HG03439 (cell line): ENCODE data around the gene FLNB.
"Not testable (repeated sequence)": the region's sequence is repeated elsewhere in the genome, so short reads cannot be mapped to it uniquely, and the experiment has no call there.

ENCODE experiments used
- ATAC-seq: cut with Tn5 transposase; IDR thresholded peaks from one replicate; pipeline ENCODE4 v1.9.1; 2021; ENCODE audit warnings: mild to moderate bottlenecking, moderate library complexity; ENCODE audit not compliant: unreplicated experiment

Gene FLNB

GRCh38 chr3:57981483-57982087 lies 26.6 kb upstream of the FLNB start:
- no peak for ATAC-seq

GRCh38 chr3:57982561-57983243 lies 25.5 kb upstream of the FLNB start:
- no peak for ATAC-seq

- ATAC-seq: peak; percentile 95
Observed at GRCh38 chr3:57983734-57984518, 24.3 kb upstream of the FLNB start.

DNA sequence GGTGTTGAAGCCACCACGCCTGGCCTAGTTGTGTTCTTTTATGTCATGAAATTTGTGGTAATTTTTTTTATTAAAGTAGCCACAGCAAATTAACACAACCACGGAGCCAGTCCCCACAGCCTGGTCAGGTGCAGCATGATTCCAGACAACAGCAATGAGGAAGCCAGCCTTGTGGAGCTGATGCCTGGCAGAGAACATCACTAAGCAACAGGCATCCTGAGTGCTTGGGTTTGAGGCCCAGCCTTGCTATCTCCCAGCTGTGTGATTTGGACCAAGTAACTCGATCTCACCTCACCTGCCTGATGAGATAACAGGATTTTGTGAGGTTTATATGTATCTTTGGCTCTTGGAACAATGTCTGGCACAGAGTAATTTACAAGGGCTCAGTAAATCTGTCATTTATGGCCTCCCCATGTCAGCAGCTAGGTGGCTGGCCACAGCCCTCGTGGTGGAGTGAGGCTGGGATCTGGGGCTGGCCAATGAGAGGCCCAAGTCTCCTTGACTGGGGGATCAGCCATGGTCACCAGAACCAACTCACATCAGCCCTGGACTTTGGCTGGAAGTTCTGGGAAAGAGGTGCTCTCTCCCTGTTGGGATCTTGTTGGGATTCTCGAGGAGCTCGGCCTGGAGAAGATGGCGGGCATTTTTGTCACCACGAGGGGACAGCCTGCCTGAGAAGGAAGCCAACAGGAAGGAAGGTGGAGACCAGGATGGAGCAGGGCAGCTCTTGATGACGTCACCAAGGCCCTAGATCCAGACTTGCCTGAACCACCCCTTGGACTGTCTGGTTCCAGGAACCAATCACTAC lies 22.8 kb upstream of the FLNB start:
- no peak for ATAC-seq

- no peak for ATAC-seq
Observed at GRCh38 chr3:57985984-57986246, 22.3 kb upstream of the FLNB start.

DNA sequence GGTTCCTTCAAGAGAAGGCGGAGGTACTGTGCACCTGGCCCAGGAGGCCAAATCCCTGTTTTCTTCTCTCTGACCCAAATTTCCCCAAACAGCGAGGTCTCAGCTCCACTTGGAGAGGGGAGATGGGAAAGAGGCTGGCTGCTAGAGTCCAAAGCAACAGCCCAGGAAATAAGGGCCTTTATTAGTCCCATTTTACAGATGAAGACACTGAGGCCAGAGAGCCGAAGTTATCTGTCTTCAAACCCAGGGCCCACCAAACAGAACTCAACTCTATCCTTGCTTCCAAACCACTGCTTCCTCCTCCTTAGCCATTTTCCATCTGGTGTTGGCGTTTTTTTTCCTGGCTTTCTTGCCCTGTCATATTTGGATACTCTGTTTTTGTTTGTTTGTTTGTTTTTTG lies 22.0 kb upstream of the FLNB start:
- no peak for ATAC-seq

- ATAC-seq: not testable (repeated sequence)
Observed at GRCh38 chr3:57989198-57989597, 19.0 kb upstream of the FLNB start.

- ATAC-seq: no peak
Observed at GRCh38 chr3:57989646-57990045, 18.6 kb upstream of the FLNB start.

GRCh38 chr3:57992452-57993213 lies 15.6 kb upstream of the FLNB start:
- no peak for ATAC-seq

- no peak for ATAC-seq
Observed at GRCh38 chr3:57998366-57999283, 9.6 kb upstream of the FLNB start.

GRCh38 chr3:57999417-58000115 lies 8.7 kb upstream of the FLNB start:
- ATAC-seq: no peak

- ATAC-seq: no peak
Observed at GRCh38 chr3:58000306-58001085, 7.7 kb upstream of the FLNB start.

DNA sequence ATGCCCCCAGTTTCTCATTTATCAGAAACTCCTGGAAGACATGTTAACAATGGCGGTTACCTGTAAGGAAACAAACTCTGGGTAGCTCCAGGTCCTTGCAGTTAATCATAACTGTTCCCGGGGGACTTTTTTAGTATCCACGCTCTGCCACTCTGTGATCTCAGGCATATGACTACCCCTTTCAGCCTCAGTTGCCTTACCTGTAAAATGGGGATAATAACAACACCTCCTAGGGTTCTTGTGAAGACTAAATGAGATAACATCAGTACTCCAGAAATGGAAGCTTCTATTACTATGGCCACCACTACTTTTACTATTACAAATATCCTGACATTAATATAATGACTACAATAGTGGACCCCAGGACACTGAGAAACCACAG lies 7.1 kb upstream of the FLNB start:
- no peak for ATAC-seq

GRCh38 chr3:58001979-58002378 lies 6.2 kb upstream of the FLNB start:
- ATAC-seq: no peak

GRCh38 chr3:58003093-58003492 lies 5.1 kb upstream of the FLNB start:
- ATAC-seq: no peak

GRCh38 chr3:58004973-58005372 lies 3.2 kb upstream of the FLNB start:
- ATAC-seq: no peak

GRCh38 chr3:58005669-58006068 lies 2.6 kb upstream of the FLNB start:
- no peak for ATAC-seq

DNA sequence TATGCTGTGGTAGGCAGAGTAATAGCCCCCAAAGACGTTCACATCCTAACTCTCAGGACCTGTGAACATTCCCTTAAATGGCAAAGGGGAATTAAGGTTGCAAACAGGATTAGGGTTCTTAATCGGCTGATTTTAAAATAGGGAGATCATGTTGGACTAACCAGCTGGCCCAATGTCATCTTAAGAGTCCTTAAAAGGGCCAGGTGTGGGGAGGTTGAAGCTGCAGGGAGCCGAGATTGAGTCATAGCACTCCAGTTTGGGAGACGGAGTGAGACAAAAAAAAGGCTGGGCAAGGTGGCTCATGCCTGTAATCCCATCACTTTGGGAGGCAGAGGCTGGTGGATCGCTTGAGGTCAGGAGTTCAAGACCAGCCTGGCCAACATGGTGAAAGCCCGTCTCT lies 1.6 kb upstream of the FLNB start:
- no peak for ATAC-seq
